Type B pancreatic cell (in vitro differentiated cells): Measurements from ENCODE around the gene NOS1AP. TPM values are rescaled to one million over a fixed set of nuclear protein-coding genes. Genes with fewer than 3 reads are reported as not detected.

ENCODE experiments used
- DNase-seq: peaks from one replicate; pipeline ENCODE4 v3.0.0; 2021; ENCODE audit warnings: mixed read lengths; ENCODE audit not compliant: unreplicated experiment; ENCODE audit errors: extremely low spot score
- H3K27ac Mint-ChIP-seq: 2 replicates; pipeline ENCODE4 v1.8.0; 2021; ENCODE audit warnings: mild to moderate bottlenecking, mixed read lengths
- H3K27me3 Mint-ChIP-seq: 2 replicates; pipeline ENCODE4 v1.8.0; 2021; ENCODE audit warnings: mixed read lengths
- H3K36me3 Mint-ChIP-seq: 2 replicates; pipeline ENCODE4 v1.8.0; 2021; ENCODE audit warnings: mixed read lengths
- H3K4me1 Mint-ChIP-seq: one replicate; pipeline ENCODE4 v1.8.0; 2021; ENCODE audit warnings: mixed read lengths; ENCODE audit not compliant: unreplicated experiment
- H3K4me3 Mint-ChIP-seq: 2 replicates; pipeline ENCODE4 v1.8.0; 2021; ENCODE audit warnings: mild to moderate bottlenecking, mixed read lengths
- H3K9me3 Mint-ChIP-seq: 2 replicates; pipeline ENCODE4 v1.8.0; 2021; ENCODE audit warnings: mixed read lengths
- long read RNA-seq: library from polyadenylated mRNA; unstranded; transcript quantifications from one replicate; pipeline ENCODE4 v2.0.0, GENCODE V29; 2020
- total RNA-seq: library from RNA; stranded (reverse); gene quantifications from 2 replicates; pipeline ENCODE4 v1.2.1, GENCODE V29; 2021; ENCODE audit warnings: low replicate concordance
- TF ChIP-seq, protein P1 (sequence below): fragments of 200-600 bp; sonication (generic); conservative IDR thresholded peaks from 2 replicates; pipeline ENCODE4 v1.5.0; 2021; ENCODE audit warnings: antibody characterized with exemption, mild to moderate bottlenecking

The NOS1AP gene
- 10.3 and 10.4 TPM in 2 replicates for total RNA-seq
- long read RNA-seq, partial matches to known transcripts, result 0 of 2 reads
- long read RNA-seq, other reads (novel, unspliced or antisense), result 2 of 2 reads

DNA sequence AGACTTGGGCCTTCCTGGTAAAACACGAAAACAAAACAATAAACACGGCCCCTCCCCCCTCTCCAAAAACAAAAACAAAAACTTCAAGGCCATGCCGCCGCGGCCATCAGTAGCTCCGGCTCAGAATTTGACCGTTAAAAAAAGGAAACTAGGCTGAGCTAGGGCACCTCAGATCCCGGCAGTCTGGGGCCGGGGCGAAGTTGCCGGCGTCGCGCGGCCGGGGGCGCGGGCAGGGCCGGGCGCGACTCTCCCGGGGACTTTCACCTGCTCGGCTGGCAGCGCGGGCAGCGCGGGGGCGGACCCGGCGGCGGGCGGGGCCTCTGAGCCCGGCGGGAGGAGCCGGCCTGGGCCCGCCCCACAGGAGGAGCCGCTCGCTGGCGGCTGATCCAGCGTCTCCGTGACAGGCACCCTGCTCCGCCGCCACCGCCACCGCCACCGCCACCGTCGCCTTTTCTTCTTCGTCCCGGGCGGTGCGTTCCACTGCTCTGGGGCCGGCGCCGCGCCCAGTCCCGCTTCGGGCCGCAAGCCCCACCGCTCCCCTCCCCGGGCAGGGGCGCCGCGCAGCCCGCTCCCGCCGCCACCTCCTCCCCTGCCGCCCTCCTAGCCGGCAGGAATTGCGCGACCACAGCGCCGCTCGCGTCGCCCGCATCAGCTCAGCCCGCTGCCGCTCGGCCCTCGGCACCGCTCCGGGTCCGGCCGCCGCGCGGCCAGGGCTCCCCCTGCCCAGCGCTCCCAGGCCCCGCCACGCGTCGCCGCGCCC, at the start of gene NOS1AP:
Gene NOS1AP, plus strand, starts transcription at position 358 of the 760 bp plus-strand sequence. CDS start 487 bp downstream, outside the sequence.
- peak within 1 kb of the TSS; percentile 69 for H3K27ac Mint-ChIP-seq
- H3K27me3 Mint-ChIP-seq, result peaks cover 20% of the 10 kb centered on the region

DNA sequence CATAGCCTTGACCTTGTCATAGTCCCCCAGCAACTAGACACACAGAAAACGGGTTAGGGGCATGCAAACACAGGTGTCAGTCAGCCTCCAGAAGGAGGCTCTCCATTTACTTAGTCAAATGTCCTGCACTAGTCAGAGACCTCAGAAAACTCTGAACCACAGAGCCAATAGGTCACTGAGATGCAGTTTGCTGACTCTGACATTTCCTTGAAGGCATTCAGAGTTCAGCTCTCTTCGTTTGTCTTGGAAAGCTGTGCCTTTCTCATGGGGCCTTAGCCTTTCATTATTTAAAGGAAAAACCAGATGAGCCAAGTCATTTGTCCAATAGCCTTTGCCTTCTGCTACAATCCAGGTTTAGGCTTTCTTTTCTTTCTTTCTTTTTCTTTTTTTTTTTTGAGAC, 49.3 kb upstream of the NOS1AP start:
- peaks cover 26% of the 10 kb centered on the region for H3K4me1 Mint-ChIP-seq
- H3K36me3 Mint-ChIP-seq, result peaks cover 30% of the 10 kb centered on the region
- H3K27me3 Mint-ChIP-seq, result peaks cover 20% of the 10 kb centered on the region
- TF ChIP-seq, protein P1, sequence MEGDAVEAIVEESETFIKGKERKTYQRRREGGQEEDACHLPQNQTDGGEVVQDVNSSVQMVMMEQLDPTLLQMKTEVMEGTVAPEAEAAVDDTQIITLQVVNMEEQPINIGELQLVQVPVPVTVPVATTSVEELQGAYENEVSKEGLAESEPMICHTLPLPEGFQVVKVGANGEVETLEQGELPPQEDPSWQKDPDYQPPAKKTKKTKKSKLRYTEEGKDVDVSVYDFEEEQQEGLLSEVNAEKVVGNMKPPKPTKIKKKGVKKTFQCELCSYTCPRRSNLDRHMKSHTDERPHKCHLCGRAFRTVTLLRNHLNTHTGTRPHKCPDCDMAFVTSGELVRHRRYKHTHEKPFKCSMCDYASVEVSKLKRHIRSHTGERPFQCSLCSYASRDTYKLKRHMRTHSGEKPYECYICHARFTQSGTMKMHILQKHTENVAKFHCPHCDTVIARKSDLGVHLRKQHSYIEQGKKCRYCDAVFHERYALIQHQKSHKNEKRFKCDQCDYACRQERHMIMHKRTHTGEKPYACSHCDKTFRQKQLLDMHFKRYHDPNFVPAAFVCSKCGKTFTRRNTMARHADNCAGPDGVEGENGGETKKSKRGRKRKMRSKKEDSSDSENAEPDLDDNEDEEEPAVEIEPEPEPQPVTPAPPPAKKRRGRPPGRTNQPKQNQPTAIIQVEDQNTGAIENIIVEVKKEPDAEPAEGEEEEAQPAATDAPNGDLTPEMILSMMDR, result no peak
- H3K27ac Mint-ChIP-seq, result no peak overlapping the region
- DNase-seq, result no peak
- no peaks in the 10 kb centered on the region for H3K9me3 Mint-ChIP-seq
- H3K4me3 Mint-ChIP-seq, result no peak overlapping the region

More for the DNA sequence above, at the start of gene NOS1AP:
- Mint-ChIP-seq H3K36me3 (peaks cover 5% of the 10 kb centered on the region), H3K4me3 (peak within 1 kb of the TSS; percentile 78), H3K9me3 (peaks cover under 1% of the 10 kb centered on the region), H3K4me1 (peaks cover 26% of the 10 kb centered on the region)
- TF ChIP-seq, protein P1, result no peak
- DNase-seq, result peak; percentile 82

DNA sequence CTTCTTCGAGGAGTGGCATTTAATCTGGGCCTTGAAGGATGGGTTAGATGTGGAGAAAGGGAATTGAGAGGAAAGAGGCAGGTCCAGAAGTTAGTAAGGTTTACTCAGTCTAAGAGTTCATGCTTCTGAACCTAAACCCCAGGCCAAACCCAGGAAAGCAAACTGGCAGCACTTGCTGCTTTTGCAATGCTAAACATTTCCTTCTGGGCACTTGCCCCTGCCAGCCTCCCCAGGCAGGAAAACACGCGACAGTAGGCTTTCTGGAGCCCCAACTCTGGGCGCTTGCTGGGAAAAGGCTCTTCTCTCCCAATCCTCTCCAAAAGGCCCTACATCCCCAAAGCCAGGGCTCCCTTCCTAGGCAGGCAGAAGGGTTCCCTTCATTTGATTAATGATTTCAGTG, 48.4 kb upstream of the NOS1AP start:
- Mint-ChIP-seq H3K4me1 (peaks cover 26% of the 10 kb centered on the region), H3K4me3 (peak overlapping the region; percentile 96), H3K9me3 (peaks cover 5% of the 10 kb centered on the region), H3K27me3 (peaks cover 25% of the 10 kb centered on the region), H3K36me3 (peaks cover 23% of the 10 kb centered on the region), H3K27ac (peak overlapping the region; percentile 13)
- TF ChIP-seq, protein P1, result no peak
- no peak for DNase-seq

DNA sequence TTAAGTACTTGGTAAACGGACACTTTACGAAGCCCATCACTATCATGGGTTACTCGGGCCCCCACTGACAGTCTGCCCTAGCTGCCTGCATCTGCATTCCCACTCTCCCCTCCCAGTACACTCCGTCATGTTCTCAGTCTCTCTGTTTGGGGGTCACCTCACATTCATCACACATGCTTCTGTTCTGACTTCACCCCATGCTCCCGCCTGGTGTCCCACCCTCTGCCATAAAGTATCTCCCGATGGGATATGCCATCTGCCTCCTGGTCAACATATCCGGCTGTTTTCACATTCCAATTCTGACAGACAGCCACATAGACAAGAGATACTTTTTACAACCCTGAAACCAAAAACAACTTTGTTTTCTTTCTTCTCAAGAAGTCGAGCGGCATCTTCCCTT, 46.9 kb upstream of the NOS1AP start:
- TF ChIP-seq, protein P1, result no peak
- Mint-ChIP-seq H3K4me1 (peaks cover 26% of the 10 kb centered on the region), H3K4me3 (peak overlapping the region; percentile 96), H3K27ac (peak overlapping the region; percentile 40), H3K27me3 (peaks cover 32% of the 10 kb centered on the region), H3K36me3 (peaks cover 10% of the 10 kb centered on the region), H3K9me3 (peaks cover 11% of the 10 kb centered on the region)
- DNase-seq, result no peak

DNA sequence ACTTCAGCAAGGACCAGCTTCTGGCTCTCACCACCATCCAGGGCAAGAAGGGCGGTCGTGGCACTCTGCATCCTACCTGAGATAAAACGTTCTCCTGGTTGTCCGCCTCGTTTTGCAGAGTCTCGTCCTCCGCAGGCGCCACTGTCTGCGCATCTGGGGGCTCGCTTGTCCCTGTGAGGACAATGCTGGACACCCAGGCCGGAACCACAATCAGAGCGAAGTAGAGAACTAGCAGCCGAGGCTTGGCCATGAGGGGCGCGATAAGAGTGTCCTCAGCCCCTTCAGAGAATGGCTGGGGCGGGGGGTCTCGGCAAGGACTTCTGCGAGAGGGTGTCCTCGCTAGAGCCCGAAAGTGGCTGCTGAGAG, 46.3 kb upstream of the NOS1AP start:
- TF ChIP-seq, protein P1, result no peak
- Mint-ChIP-seq H3K4me3 (peak overlapping the region; percentile 96), H3K27ac (peak overlapping the region; percentile 89), H3K27me3 (peaks cover 32% of the 10 kb centered on the region), H3K36me3 (peaks cover 5% of the 10 kb centered on the region), H3K4me1 (peaks cover 26% of the 10 kb centered on the region), H3K9me3 (peaks cover 11% of the 10 kb centered on the region)
- no peak for DNase-seq
